K562 (cell line): ENCODE results near the gene VMP1.

Experiments
- ATF2 ChIP-seq: sonication (generic); formaldehyde crosslinking; IDR thresholded peaks from 2 replicates; pipeline ENCODE4 v1.8.1; 2022; ENCODE audit warnings: missing genetic modification reagents
- CHD2 ChIP-seq: IDR thresholded peaks from 2 replicates; pipeline ENCODE4 v1.6.1; 2011; ENCODE audit warnings: low read depth, low read length
- E2F5 ChIP-seq: sonication (generic); formaldehyde crosslinking; IDR thresholded peaks from 2 replicates; pipeline ENCODE4 v1.8.0; 2022; ENCODE audit warnings: mild to moderate bottlenecking, missing genetic modification reagents
- SP1 ChIP-seq: sonication (generic); formaldehyde crosslinking; IDR thresholded peaks from 2 replicates; pipeline ENCODE4 v1.8.1; 2022; ENCODE audit warnings: mild to moderate bottlenecking, missing genetic modification reagents
- ZNF79 ChIP-seq: fragments of 250-450 bp; sonication (Bioruptor Pico); IDR thresholded peaks from 2 replicates; pipeline ENCODE4 v1.4.0; 2020; ENCODE audit warnings: low read depth, mild to moderate bottlenecking, moderate library complexity

DNA sequence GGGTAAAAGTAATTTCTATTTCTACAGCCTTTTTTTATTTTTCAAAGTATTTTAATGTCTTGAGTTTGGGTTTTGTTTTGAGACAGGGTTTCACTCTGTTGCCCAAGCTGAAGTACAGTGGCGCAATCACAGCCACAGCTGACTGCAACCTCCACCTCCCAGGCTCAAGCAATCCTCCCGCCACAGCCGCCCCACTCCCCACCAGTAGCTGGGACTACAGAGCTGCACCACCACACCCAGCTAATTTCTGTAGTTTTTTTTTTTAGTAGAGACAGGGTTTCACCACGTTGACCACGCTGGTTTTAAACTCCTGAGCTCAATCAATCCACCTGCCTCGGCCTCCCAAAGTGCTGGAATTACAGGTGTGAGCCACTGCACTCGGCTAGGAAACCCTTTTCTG lies 141.3 kb downstream of the VMP1 start:
- TF ChIP-seq ZNF79 (CRISPR knock-in tag) (no peak), ATF2 (no peak), SP1 (no peak), CHD2 (no peak), E2F5 (CRISPR knock-in tag) (no peak)
